Ovary (tissue), 9 donors: Measurements from ENCODE around the gene CHAC1. TPM values are rescaled to one million over a fixed set of nuclear protein-coding genes. Genes with fewer than 3 reads are reported as not detected.

Source experiments
- DNase-seq, 5 donors: peaks; one replicate each; pipeline ENCODE4 v3.0.0-alpha.2; 2019 to 2020
- H3K27ac ChIP-seq, 2 donors: fragments of 200-600 bp; one replicate each; pipeline versions ENCODE4 v1.5.1 to v1.8.0; 2019 to 2022
- H3K27me3 ChIP-seq: fragments of 200-600 bp; one replicate; pipeline ENCODE4 v1.8.0; 2022
- H3K36me3 ChIP-seq: fragments of 200-600 bp; sonication (generic); one replicate; pipeline ENCODE4 v1.5.1; 2019
- H3K4me1 ChIP-seq: one replicate; pipeline ENCODE4 v1.8.1; 2013; ENCODE audit warnings: mild to moderate bottlenecking, moderate library complexity; ENCODE audit not compliant: insufficient read depth
- H3K4me3 ChIP-seq: fragments of 200-600 bp; sonication (generic); one replicate; pipeline ENCODE4 v1.5.1; 2017
- H3K9me3 ChIP-seq, 2 donors: fragments of 200-600 bp in 1 of 2; sonication (generic) in 1 of 2; one replicate each; pipeline versions ENCODE4 v1.5.1 to v1.8.1; 2013 to 2019; ENCODE audit warnings: mild to moderate bottlenecking in 1 of 2, moderate library complexity in 1 of 2
- CTCF ChIP-seq, 3 donors: fragments of 450-650 bp in 2 of 3; fragments of 200-600 bp in 1 of 3; IDR thresholded peaks; one replicate each; pipeline versions ENCODE4 v1.5.1 to v1.8.0; 2016 to 2022; ENCODE audit warnings: antibody characterized with exemption in 3 of 3, mild to moderate bottlenecking in 1 of 3
- EP300 ChIP-seq: sonication (generic); formaldehyde crosslinking; IDR thresholded peaks from one replicate; pipeline ENCODE4 v1.6.1; 2017; ENCODE audit warnings: antibody characterized with exemption
- POLR2A ChIP-seq: fragments of 450-650 bp; IDR thresholded peaks from one replicate; pipeline ENCODE4 v1.6.1; 2017; ENCODE audit warnings: antibody characterized with exemption, mild to moderate bottlenecking, moderate library complexity
- WGBS, 3 donors: extraction: QIAGEN DNeasy Blood & Tissue Kit in 1 of 3; methylation state at CpG; one replicate each; pipeline versions ENCODE4 v1.1.5 to v1.1.7; 2013 to 2017; 5-methylcytosine and 5-hydroxymethylcytosine counted together
- intact Hi-C, 4 donors: fragments of 100-400 bp; cut with DNase I; formaldehyde crosslinking; loops; one replicate each; pipeline versions ENCODE4 v1.11.0 to v1.15.1; 2022 to 2023
- polyA plus RNA-seq, 2 donors: library from polyadenylated mRNA; stranded (reverse); fragments of 200-250 nt in 1 of 2; fragments of 350-450 nt in 1 of 2; fragmentation: Illumina TruSeq in 1 of 2; extraction: RNeasy Lipid Tissue Mini Kit (QIAGEN cat#74804) in 1 of 2; gene quantifications; one replicate each; pipeline ENCODE4 v1.2.3, GENCODE V29; 2013 to 2014
- total RNA-seq, 7 donors: library from RNA; depleted of rRNA in 2 of 7; stranded (reverse); fragments of >200 nt in 2 of 7; fragmentation: NEBNext Ultra II Directional in 3 of 7; extraction: Animal tissue kit (Norgen Biotek cat#: 25700) in 3 of 7; gene quantifications; one replicate each; pipeline versions ENCODE4 v1.1.0 to v1.2.4, GENCODE V29; 2016 to 2023
- donor health status: DM: no; HTN: no; CAD: no; lungs with moderate emphysema.
- donor health status: DM: no; HTN: no; CAD: no.
- donor health status: Bipolar disorder and iron deficiency.
- donor health status: DM: yes; HTN: yes; CAD: no.
- donor health status: DM: no; HTN: no; CAD: no.
- donor health status: DM: yes; HTN: yes; CAD: no.

CHAC1 gene
- total and polyA plus RNA-seq, 9 donors, result 0.18 to 146 (median 2.1) TPM

- Histone ChIP-seq H3K27ac (no peak overlapping the region), H3K4me1 (peaks cover 11% of the 10 kb centered on the region), H3K27me3 (peaks cover 1% of the 10 kb centered on the region), H3K9me3 (no peaks in the 10 kb centered on the region), H3K4me3 (no peak overlapping the region), H3K36me3 (no peaks in the 10 kb centered on the region)
- DNase-seq, result no peak
- intact Hi-C loops, result no loop called here
- 55 to 69% (median 62%) methylated on average over 16 of the region's 16 CpGs for WGBS, 3 donors
- no peak for TF ChIP-seq POLR2A
- TF ChIP-seq CTCF (IDR thresholded peaks at IDR 0.05), result no peak
- TF ChIP-seq EP300, result no peak
Observed at GRCh38 chr15:40931300-40932142, 21.8 kb upstream of the CHAC1 start.

- DNase-seq, result no peak
- Histone ChIP-seq H3K27me3 (no peaks in the 10 kb centered on the region), H3K27ac (no peak overlapping the region), H3K36me3 (no peaks in the 10 kb centered on the region), H3K9me3 (no peaks in the 10 kb centered on the region), H3K4me3 (no peak overlapping the region), H3K4me1 (peaks cover 11% of the 10 kb centered on the region)
- intact Hi-C loops, result no loop called here
- WGBS, 3 donors, result 57 to 66% (median 63%) methylated on average over 8 of the region's 8 CpGs
- TF ChIP-seq EP300 (no peak), CTCF (IDR thresholded peaks at IDR 0.05) (no peak)
Observed at GRCh38 chr15:40932156-40932555, 21.1 kb upstream of the CHAC1 start.

GRCh38 chr15:40932649-40933516 lies 20.4 kb upstream of the CHAC1 start:
- no peak overlapping the region for H3K27ac ChIP-seq
- DNase-seq, result no peak
- TF ChIP-seq POLR2A (no peak), EP300 (no peak), CTCF (IDR thresholded peaks at IDR 0.05) (no peak)
- H3K4me3 ChIP-seq, result peak overlapping the region; percentile 3
- H3K36me3 ChIP-seq, result no peaks in the 10 kb centered on the region
- WGBS, 3 donors, result 63 to 69% (median 66%) methylated on average over 11 of the region's 11 CpGs
- H3K27me3 ChIP-seq, result no peaks in the 10 kb centered on the region
- peaks cover 9% of the 10 kb centered on the region for H3K4me1 ChIP-seq
- H3K9me3 ChIP-seq, result no peaks in the 10 kb centered on the region
- intact Hi-C loops, result no loop called here

- WGBS, 3 donors, result 50 to 62% (median 56%) methylated on average over 3 of the region's 3 CpGs
Observed at GRCh38 chr15:40933517-40933902, 19.8 kb upstream of the CHAC1 start.

More at GRCh38 chr15:40933517-40933902, 19.8 kb upstream of the CHAC1 start:
- peak overlapping the region; percentile 3 for H3K4me3 ChIP-seq
- no peak overlapping the region for H3K27ac ChIP-seq
- TF ChIP-seq POLR2A (no peak), EP300 (no peak), CTCF (IDR thresholded peaks at IDR 0.05) (no peak)
- H3K27me3 ChIP-seq, result no peaks in the 10 kb centered on the region
- no peaks in the 10 kb centered on the region for H3K9me3 ChIP-seq
- no peak for DNase-seq
- peaks cover 6% of the 10 kb centered on the region for H3K4me1 ChIP-seq
- intact Hi-C loops, result no loop called here
- no peaks in the 10 kb centered on the region for H3K36me3 ChIP-seq
